Fibroblast of mammary gland (primary cell): ENCODE results near the gene ELMO3.

Source experiments
- DNase-seq: peaks from one replicate; pipeline ENCODE4 v3.0.0-alpha.2; 2010; ENCODE audit warnings: low read depth
- H3K4me3 ChIP-seq: 2 replicates; pipeline ENCODE4 v1.5.1; 2011; ENCODE audit warnings: low read depth, mild to moderate bottlenecking, low read length, moderate library complexity; ENCODE audit not compliant: control insufficient read depth
- TF ChIP-seq, protein P1 (sequence below): conservative IDR thresholded peaks from 2 replicates; pipeline ENCODE4 v1.5.1; 2011; ENCODE audit warnings: low read depth, low read length, inconsistent platforms; ENCODE audit not compliant: control insufficient read depth, insufficient read depth

ELMO3 gene, protein sequence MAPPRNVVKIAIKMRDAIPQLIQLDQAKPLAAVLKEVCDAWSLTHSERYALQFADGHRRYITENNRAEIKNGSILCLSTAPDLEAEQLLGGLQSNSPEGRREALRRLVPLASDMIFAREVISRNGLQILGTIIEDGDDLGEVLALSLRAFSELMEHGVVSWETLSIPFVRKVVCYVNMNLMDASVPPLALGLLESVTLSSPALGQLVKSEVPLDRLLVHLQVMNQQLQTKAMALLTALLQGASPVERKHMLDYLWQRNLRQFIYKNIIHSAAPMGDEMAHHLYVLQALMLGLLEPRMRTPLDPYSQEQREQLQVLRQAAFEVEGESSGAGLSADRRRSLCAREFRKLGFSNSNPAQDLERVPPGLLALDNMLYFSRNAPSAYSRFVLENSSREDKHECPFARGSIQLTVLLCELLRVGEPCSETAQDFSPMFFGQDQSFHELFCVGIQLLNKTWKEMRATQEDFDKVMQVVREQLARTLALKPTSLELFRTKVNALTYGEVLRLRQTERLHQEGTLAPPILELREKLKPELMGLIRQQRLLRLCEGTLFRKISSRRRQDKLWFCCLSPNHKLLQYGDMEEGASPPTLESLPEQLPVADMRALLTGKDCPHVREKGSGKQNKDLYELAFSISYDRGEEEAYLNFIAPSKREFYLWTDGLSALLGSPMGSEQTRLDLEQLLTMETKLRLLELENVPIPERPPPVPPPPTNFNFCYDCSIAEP

DNA sequence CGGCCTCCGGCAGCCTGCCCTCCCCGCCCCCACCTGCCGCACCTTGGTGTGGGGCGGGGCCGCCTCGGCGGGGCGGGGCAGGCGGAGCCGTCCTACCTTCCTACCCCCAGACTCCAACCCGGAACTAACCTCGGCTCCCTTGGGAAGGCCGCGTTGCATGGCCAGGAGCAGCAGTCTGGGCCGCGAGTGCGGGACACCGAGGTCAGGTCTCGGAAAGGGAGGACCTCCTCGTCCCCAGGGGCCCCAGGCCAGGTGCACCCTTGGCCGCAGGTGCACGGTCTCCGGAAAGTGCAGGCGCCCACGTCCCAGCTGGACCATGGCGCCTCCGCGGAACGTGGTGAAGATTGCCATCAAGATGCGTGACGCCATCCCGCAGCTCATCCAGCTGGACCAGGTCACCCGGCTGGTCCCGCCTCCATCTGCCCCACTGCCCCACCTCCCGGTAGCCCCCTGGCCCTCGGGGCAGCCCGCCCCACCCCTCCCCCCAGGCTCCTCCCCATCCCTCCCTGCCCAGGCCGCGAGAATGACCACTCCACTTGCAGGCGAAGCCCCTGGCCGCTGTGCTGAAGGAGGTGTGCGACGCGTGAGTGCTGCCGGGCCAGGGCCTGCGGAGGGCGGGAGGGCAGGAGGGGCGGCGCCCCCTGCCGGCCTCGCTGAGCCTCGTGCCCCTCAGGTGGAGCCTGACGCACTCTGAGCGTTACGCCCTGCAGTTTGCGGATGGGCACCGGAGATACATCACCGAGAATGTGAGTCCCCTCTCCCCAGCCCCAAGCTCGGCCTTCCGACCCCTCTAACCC is at the start of gene ELMO3:
Gene ELMO3 (plus strand): TSS at position 121 of the 797 bp plus-strand sequence. CDS start 196 bp downstream, at position 317.
- no peak for DNase-seq
- TF ChIP-seq, protein P1, sequence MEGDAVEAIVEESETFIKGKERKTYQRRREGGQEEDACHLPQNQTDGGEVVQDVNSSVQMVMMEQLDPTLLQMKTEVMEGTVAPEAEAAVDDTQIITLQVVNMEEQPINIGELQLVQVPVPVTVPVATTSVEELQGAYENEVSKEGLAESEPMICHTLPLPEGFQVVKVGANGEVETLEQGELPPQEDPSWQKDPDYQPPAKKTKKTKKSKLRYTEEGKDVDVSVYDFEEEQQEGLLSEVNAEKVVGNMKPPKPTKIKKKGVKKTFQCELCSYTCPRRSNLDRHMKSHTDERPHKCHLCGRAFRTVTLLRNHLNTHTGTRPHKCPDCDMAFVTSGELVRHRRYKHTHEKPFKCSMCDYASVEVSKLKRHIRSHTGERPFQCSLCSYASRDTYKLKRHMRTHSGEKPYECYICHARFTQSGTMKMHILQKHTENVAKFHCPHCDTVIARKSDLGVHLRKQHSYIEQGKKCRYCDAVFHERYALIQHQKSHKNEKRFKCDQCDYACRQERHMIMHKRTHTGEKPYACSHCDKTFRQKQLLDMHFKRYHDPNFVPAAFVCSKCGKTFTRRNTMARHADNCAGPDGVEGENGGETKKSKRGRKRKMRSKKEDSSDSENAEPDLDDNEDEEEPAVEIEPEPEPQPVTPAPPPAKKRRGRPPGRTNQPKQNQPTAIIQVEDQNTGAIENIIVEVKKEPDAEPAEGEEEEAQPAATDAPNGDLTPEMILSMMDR = peak; percentile 32
- H3K4me3 ChIP-seq = no peak within 1 kb of the TSS

DNA sequence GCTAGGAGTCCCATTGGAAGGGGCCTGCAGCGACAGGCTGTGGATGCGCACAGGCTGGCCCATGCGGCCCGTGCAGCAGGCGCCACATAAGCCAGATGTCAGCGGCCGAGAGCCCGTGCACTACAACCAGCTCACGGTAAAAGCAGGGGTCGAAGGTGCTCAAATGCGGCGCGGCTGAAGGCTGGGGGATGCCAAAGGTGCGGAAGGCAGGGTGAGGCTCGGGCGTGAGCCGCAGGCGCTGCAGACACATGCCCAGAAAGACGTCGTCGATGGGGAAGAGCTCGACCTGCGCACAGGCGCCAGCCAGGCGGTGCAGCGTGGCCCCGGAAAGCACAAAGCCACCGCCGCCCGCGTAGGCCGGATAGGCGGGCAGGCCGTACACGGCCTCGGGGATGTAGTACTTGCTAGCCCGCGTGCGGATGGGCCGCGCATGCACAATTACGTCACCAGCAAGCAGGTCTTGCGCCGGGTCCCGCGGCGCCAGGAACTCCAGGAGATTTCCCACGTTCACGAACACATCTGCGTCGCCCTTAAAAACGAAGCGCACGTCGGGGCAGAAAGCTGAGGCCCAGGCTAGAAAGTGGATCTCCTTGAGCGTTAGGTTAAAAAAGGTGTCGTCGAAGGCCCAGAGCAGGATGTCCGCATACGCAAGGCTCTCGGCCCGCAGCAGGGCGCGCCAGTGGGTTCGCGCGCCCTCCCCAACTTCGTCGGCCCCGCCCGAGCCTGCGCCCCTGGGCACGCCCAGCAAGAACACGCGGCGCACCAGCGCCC is 49.5 kb upstream of the ELMO3 start:
- TF ChIP-seq, protein P1 = no peak
- no peak for DNase-seq
- no peak overlapping the region for H3K4me3 ChIP-seq

DNA sequence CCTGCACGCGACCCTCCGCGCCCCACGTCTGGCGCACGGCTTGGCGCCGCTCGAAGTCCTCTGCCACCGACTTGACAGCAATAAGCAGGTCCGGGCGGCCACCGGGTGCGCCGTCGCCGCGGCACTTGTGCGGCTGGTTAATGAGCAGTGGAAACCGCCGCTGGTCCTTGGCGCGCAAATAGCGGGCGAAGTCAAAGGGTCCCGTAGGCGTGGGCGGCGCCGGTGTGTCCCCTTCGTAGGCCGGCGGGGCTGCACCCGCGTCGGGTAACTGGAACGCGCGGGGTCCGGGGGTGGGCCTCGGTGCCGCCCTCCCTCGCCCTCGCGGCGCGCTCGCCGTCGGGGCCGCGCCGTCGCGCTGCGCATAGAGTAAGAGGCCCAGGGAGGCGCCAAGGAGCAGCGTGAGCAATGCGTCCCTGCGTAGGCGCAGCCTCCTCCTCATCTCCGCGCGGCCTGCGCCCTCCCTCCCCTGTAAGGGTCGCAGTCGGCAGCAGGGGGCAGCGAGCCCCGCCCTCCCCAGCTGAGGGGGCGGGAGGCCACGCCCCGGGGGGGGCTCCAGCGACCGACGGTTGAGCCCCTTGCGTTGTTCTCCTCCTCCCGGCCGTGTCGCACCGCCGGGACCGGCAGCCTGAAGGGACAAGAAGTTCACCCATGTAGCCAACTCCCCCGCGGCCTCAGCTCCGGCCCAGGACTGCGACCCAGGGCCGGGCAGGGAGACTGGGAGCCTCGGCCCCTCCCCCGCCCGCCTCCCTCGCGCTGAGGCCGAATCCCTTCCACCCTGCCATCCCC is 48.7 kb upstream of the ELMO3 start:
- peak; percentile 80 for DNase-seq

DNA sequence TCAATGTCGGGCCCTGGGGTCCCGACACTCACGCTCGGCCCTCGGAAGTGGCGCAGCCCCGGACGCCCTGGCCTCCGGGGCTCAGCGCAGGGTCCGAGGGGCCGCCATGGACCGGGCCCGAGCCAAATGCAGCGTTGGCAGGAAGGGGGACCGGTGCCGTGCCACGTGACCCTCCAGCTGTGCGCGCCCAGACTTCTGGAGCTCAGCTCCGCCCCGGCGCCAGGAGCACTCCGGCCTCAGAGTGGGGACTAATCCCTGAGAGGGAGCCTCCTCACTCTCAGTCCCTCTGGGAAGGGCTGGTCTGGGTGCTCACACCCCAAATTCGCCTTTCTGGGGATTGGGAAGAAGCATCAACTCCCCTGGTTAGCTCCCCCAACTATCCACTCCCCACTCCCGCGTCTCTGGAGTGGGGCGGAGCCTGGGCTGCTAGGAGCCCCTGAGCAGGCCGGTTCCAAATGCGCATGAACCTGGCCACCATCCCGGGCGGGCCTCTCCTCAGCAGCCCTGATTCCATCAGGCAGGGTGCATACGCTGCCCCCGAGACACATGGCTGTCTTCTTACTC is 48.0 kb upstream of the ELMO3 start, which contains the start of gene B3GNT9:
Gene B3GNT9 (minus strand): TSS at position 166 of the 564 bp plus-strand sequence. CDS start 513 bp downstream, outside the sequence.
- H3K4me3 ChIP-seq = peak within 1 kb of the TSS; percentile 55
- TF ChIP-seq, protein P1 = no peak
- DNase-seq = peak; percentile 68

More for the DNA sequence above, 48.7 kb upstream of the ELMO3 start:
- TF ChIP-seq, protein P1 = no peak
- H3K4me3 ChIP-seq = peak overlapping the region; percentile 55

DNA sequence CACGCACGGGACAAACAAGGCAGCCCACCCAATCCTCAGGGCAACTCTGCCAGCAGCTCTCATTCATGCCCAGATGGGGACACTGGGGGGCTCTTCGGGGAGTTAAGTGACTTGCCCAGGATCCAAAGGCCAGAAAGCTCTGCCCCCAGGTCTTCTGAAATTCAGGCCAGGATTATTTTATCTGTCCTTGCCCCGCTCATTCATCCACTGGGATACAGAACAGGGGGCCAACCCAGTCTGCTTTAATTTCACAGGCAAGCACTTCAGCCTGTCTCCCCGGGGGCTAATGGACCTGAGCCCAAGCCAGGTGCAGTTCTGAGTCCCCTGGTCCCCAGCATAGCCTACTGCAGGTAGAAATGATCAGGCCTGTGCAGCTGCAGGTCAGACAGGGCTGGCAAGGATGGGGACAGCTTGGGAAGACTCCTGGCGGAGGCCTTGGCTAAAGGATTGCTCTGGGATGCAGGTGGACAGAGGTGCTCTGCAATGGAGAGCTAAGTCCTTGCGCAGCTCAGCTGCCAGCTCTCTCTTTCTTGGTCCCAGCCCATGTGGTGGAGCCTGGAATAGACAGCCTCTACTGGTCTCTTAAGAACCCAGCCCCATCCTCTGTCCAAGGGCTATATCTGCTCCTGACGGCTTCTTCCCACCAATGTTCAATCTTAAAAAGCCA is 47.4 kb upstream of the ELMO3 start:
- DNase-seq = no peak
- TF ChIP-seq, protein P1 = no peak
- peak overlapping the region; percentile 55 for H3K4me3 ChIP-seq
